Activated CD8-positive, alpha-beta memory T cell treated with anti-CD3 and anti-CD28 coated beads, Interleukin-2, amount 50 U/mL, for 48 hours (primary cell): ENCODE results near the gene PAX7.
"Not testable (repeated sequence)": the region's sequence is repeated elsewhere in the genome, so short reads cannot be mapped to it uniquely, and the experiment has no call there.

Experiments
- DNase-seq: peaks from one replicate; pipeline ENCODE4 v3.0.0-alpha.2; 2020

The PAX7 gene

GRCh38 chr1:18630511-18631495, at the start of gene PAX7:
TSS of gene PAX7 (plus strand) at chr1:18630846. CDS start at chr1:18631604, 758 bp downstream.
- no peak for DNase-seq

- peak; percentile 83 for DNase-seq
Observed at GRCh38 chr1:18581420-18581880, 49.2 kb upstream of the PAX7 start.

GRCh38 chr1:18582890-18583289, 47.8 kb upstream of the PAX7 start:
- DNase-seq, result no peak

- DNase-seq, result no peak
Observed at GRCh38 chr1:18583326-18583941, 47.2 kb upstream of the PAX7 start.

GRCh38 chr1:18586016-18586415, 44.6 kb upstream of the PAX7 start:
- not testable (repeated sequence) for DNase-seq

- no peak for DNase-seq
Observed at GRCh38 chr1:18588093-18588492, 42.6 kb upstream of the PAX7 start.

GRCh38 chr1:18592368-18592767, 38.3 kb upstream of the PAX7 start:
- DNase-seq, result no peak

- peak; percentile 83 for DNase-seq
Observed at GRCh38 chr1:18597160-18598042, 33.2 kb upstream of the PAX7 start.

GRCh38 chr1:18599086-18599485, 31.6 kb upstream of the PAX7 start:
- DNase-seq, result no peak

- DNase-seq, result no peak
Observed at GRCh38 chr1:18599704-18600103, 30.9 kb upstream of the PAX7 start.

- no peak for DNase-seq
Observed at GRCh38 chr1:18602533-18603211, 28.0 kb upstream of the PAX7 start.

- DNase-seq, result no peak
Observed at GRCh38 chr1:18603212-18603852, 27.3 kb upstream of the PAX7 start.

- no peak for DNase-seq
Observed at GRCh38 chr1:18606443-18607288, 24.0 kb upstream of the PAX7 start.

- no peak for DNase-seq
Observed at GRCh38 chr1:18607289-18607760, 23.3 kb upstream of the PAX7 start.

GRCh38 chr1:18608534-18608933, 22.1 kb upstream of the PAX7 start:
- DNase-seq, result no peak

GRCh38 chr1:18611311-18611710, 19.3 kb upstream of the PAX7 start:
- no peak for DNase-seq

- DNase-seq, result no peak
Observed at GRCh38 chr1:18612073-18612472, 18.6 kb upstream of the PAX7 start.

- no peak for DNase-seq
Observed at GRCh38 chr1:18614069-18614735, 16.4 kb upstream of the PAX7 start.

- DNase-seq, result no peak
Observed at GRCh38 chr1:18618546-18619466, 11.8 kb upstream of the PAX7 start.
